GM12891 (cell line): Measurements from ENCODE around the gene PTGDR2.

Source experiments
- PAX5 ChIP-seq: IDR thresholded peaks from 2 replicates; pipeline ENCODE4 v1.6.1; 2011; ENCODE audit warnings: low read length, moderate library complexity, mild to moderate bottlenecking; ENCODE audit not compliant: insufficient read depth, severe bottlenecking
- POLR2A ChIP-seq: IDR thresholded peaks from 2 replicates; pipeline ENCODE4 v1.6.1; 2011; ENCODE audit warnings: low read depth, low read length, control low read depth
- POLR2AphosphoS5 ChIP-seq: IDR thresholded peaks from 2 replicates; pipeline ENCODE4 v1.6.1; 2011; ENCODE audit warnings: low read depth, low read length, control low read depth
- TAF1 ChIP-seq: IDR thresholded peaks from 2 replicates; pipeline ENCODE4 v1.6.1; 2011; ENCODE audit warnings: low read depth, low read length, control low read depth

DNA sequence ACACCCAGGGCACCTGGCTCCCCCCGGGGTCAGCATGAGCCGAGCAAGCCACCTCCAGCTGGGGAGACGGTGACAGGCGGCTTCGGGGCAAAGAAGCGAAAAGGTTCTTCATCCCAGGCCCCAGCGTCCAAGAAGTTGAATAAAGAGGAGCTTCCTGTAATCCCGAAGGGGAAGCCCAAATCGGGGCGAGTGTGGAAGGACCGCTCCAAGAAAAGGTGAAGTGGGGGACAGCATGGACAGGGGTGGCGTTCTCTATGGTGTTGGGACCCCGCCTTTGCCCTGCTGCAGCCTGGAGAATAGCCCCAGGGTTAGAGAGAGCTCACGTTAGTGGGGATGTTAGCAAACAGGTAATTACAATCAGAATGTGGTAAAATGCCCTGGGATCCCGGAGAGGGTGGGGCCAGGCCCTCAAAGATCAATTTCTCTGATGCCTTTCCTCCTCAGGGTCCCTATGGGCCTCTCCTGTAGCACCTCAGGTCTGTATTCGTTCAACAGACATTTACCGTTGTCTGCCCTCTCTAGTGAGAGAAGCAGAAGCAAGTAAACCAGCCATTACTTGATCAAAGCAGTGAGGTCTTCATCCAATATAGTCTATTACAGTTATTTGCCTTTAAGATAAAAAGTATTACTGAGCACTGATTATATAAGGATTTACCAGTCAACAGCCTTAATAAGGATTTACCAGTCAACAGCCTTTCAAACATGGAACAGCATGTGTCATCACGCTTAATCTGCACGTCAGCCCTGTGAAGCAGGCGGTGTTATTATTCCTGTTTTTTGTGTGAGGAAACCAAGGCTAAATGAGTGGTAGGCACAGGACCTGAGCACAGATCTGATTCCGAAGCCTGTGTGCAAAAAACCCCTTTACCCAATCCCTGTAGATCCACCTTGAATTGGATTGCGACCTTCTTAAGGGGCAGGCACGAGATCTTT is 12.8 kb downstream of the PTGDR2 start:
- TF ChIP-seq PAX5 = no peak
- no peak for TF ChIP-seq POLR2AphosphoS5
- TF ChIP-seq TAF1 = no peak
- no peak for TF ChIP-seq POLR2A
